Esophagus squamous epithelium (tissue), 4 donors: ENCODE results near the gene ZNG1C.
"Not testable (repeated sequence)": the region's sequence is repeated elsewhere in the genome, so short reads cannot be mapped to it uniquely, and the experiment has no call there.

Experiments
- CTCF ChIP-seq, 6 experiments: fragments of 450-650 bp in 4 of 6; fragments of 200-600 bp in 2 of 6; sonication (generic) in 2 of 6; IDR thresholded peaks; one replicate each; pipeline ENCODE4 v1.5.1; 2016 to 2019; ENCODE audit warnings: antibody characterized with exemption in 6 of 6, mild to moderate bottlenecking in 4 of 6, moderate library complexity in 4 of 6
- POLR2A ChIP-seq, 4 donors: fragments of 450-650 bp; IDR thresholded peaks; one replicate each; pipeline ENCODE4 v1.6.1; 2017; ENCODE audit warnings: antibody characterized with exemption in 4 of 4, mild to moderate bottlenecking in 4 of 4, moderate library complexity in 3 of 4

- not testable (repeated sequence) for TF ChIP-seq CTCF, POLR2A (IDR thresholded peaks at IDR 0.05)
These were observed 94.2 kb downstream of the ZNG1C start for GRCh38 chr9:68335935-68336334.
